ENCODE data around the gene DDX1. TPM values are rescaled to one million over a fixed set of nuclear protein-coding genes. Genes with fewer than 3 reads are reported as not detected.

DDX1 gene
- total and polyA plus RNA-seq, 8 donors, result 26.8 to 98.2 (median 54.7) TPM

DNA sequence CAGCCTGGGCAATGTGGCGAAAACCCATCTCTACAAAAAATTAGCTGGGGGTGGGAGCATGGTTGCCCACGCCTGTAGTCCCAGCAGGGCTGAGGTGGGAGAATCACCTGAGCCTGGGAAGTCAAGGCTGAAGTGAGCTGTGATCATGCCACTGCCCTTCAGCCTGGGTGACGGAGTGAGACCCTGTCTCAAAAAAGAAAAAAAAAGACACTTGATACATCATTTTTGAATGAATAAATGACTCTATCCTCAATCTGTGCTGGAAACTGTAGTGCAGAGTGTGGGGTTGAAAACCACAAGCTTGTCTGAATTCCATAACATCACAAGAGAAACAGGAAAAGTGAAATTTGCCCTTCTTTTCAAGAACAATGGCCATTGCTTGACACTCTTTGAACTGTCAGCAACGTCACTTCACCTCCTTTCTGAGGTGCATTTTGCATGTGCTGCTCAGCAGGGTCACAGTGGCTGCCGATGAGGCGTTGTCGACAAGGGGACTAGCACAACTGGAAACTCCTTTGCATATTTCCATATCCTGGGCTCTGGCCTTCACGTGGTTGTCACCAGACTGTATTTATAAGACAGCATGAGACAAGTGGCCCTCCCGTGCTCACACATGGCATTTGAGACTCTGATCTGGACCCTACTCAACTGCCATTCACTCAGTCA, 54.2 kb downstream of the DDX1 start:
- TF ChIP-seq, protein P1, sequence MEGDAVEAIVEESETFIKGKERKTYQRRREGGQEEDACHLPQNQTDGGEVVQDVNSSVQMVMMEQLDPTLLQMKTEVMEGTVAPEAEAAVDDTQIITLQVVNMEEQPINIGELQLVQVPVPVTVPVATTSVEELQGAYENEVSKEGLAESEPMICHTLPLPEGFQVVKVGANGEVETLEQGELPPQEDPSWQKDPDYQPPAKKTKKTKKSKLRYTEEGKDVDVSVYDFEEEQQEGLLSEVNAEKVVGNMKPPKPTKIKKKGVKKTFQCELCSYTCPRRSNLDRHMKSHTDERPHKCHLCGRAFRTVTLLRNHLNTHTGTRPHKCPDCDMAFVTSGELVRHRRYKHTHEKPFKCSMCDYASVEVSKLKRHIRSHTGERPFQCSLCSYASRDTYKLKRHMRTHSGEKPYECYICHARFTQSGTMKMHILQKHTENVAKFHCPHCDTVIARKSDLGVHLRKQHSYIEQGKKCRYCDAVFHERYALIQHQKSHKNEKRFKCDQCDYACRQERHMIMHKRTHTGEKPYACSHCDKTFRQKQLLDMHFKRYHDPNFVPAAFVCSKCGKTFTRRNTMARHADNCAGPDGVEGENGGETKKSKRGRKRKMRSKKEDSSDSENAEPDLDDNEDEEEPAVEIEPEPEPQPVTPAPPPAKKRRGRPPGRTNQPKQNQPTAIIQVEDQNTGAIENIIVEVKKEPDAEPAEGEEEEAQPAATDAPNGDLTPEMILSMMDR (IDR thresholded peaks at IDR 0.05), result no peak
- TF ChIP-seq POLR2AphosphoS5 (IDR thresholded peaks at IDR 0.05) (no peak), EP300 (IDR thresholded peaks at IDR 0.05) (no peak), POLR2A (IDR thresholded peaks at IDR 0.05) (no peak)
- Histone ChIP-seq H3K4me1 (no peaks in the 10 kb centered on the region), H3K27me3 (no peaks in the 10 kb centered on the region), H3K27ac (no peak overlapping the region), H3K4me3 (no peak overlapping the region), H3K36me3 (peaks cover 0 to 7% (median 6%) of the 10 kb centered on the region in 4 donors), H3K9me3 (peaks cover 0 to 3% (median 0%) of the 10 kb centered on the region in 4 donors)
- intact Hi-C loops (cut with DNase I; ENCODE audit: low total_unique reads), result no loop called here
- WGBS, 5 donors, result 73 to 81% (median 77%) methylated on average over 9 of the region's 9 CpGs
- no peak for DNase-seq

DNA sequence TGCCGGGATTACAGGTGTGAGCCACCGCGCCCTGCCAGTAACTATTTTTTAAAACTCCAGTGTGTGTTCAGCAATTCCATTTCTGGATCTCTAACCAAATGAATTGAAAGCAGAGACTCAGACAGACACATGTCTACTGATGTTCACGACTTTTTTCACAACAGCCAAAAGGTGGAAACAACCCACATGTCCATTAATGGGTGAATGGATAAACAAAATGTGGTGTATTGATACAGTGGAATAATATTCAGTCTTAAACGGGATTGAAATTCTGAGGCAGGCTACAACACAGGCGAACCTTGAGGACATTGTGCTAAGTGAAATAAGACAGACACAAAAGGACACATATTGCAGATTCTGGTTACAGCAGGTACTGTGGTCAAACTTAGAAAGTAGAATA, 55.0 kb downstream of the DDX1 start:
- Histone ChIP-seq H3K27me3 (no peaks in the 10 kb centered on the region), H3K27ac (no peak overlapping the region), H3K9me3 (peaks cover 0 to under 1% (median 0%) of the 10 kb centered on the region in 4 donors), H3K4me3 (no peak overlapping the region), H3K36me3 (no peaks in the 10 kb centered on the region), H3K4me1 (no peaks in the 10 kb centered on the region)
- WGBS, 5 donors, result 90 to 95% (median 91%) methylated on average over 6 of the region's 6 CpGs
- DNase-seq, result no peak
- intact Hi-C loops (cut with DNase I; ENCODE audit: low total_unique reads), result no loop called here
- TF ChIP-seq POLR2A (IDR thresholded peaks at IDR 0.05) (no peak), POLR2AphosphoS5 (IDR thresholded peaks at IDR 0.05) (no peak), EP300 (IDR thresholded peaks at IDR 0.05) (no peak)
- TF ChIP-seq, protein P1 (IDR thresholded peaks at IDR 0.05), result no peak

DNA sequence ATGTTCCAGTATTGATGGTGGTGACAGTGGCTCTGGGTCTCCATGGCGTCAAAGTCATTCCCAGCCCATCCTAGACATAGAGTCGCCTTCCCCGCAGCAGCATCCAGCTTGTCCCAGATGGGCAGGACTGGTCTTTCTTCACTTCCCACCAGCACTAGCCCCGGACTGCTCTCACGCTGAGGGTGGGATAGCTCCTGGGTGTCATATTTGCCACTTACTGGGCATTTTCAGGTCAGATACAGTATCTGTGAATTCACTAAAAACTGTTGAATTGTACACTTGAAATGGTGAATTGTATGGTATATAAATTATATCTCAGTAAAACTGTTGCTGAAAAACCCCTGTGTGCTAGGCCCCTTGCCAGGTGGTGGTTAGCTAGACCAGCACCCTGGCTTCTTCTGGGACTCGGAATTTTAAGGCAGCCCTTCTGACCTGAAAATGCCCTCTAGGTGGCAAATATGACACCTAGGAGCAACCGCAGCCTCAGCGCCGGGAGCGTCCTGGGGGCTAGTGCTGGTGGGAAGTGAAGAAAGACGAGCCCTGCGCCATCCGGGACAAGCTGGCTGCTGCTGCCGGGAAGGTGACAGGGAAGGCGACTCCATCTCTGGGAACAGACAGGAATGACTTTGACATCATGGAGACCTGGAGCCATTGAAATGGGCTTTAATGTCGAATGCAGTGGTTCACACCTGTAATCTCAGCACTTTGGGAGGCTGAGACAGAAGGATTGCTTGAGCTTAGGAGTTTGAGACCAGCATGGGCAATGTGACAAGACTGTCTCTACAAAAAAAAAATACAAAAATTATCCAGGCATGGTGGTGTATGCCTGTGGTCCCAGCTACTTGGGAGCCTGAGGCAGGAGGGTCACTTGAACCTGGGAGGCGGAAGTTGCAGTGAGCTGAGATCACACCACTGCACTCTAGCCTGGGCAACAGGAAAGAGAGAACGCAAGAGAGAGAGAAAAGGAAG, 56.2 kb downstream of the DDX1 start:
- intact Hi-C loops (cut with DNase I; ENCODE audit: low total_unique reads), result no loop called here
- Histone ChIP-seq H3K4me1 (no peaks in the 10 kb centered on the region), H3K9me3 (no peaks in the 10 kb centered on the region), H3K27me3 (no peaks in the 10 kb centered on the region), H3K27ac (no peak overlapping the region), H3K4me3 (no peak overlapping the region), H3K36me3 (no peaks in the 10 kb centered on the region)
- DNase-seq, result no peak
- TF ChIP-seq POLR2A (IDR thresholded peaks at IDR 0.05) (no peak), EP300 (IDR thresholded peaks at IDR 0.05) (no peak), POLR2AphosphoS5 (IDR thresholded peaks at IDR 0.05) (no peak)
- TF ChIP-seq, protein P1 (IDR thresholded peaks at IDR 0.05), result no peak
- WGBS, 5 donors, result 84 to 91% (median 86%) methylated on average over 18 of the region's 18 CpGs

DNA sequence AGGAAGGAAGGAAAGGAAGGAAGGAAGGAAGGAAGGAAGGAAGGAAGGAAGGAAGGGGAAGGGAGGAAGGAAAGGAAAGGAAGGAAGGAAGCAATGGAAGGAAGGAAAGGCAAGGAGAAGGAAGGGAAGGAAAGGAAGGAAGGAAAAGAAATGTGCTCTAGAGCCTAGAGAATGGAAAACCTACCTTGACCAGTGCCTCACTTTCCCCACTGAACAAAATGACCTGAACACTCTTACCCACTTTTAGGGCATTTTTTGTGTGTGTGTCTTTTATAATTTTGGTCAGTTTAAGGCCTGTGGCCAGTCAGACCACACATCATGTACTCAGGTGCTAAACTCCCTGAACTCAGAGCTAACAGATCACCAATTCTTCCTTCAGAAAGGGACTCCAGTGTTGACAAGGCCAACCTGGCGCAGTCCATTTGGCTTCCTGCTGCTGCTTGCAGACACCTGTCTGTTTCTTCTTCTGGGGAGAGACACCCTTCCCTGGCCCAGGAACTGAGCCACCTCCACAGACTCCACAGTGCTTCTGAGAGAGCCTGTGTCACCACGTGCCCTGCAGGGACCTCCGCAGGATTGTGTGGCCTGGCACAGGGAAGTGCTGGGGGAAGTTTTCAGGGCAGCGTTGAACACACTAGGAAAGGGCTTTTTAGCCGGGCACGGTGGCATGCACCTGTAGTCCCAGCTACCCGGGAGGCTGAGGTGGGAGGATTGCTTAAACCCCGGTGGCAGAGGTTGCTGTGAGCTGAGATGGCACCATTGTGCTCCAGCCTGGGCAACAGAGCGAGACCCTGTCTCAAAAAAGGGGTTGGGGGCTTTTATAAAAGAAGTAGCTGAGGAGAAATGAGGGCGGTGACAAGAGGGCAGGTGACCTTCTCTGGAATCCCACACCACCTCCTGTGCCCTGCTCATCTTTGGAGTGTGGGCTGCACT, 57.2 kb downstream of the DDX1 start:
- intact Hi-C loops (cut with DNase I; ENCODE audit: low total_unique reads), result no loop called here
- Histone ChIP-seq H3K36me3 (no peaks in the 10 kb centered on the region), H3K4me1 (no peaks in the 10 kb centered on the region), H3K27me3 (no peaks in the 10 kb centered on the region), H3K27ac (no peak overlapping the region), H3K4me3 (no peak overlapping the region), H3K9me3 (no peaks in the 10 kb centered on the region)
- WGBS, 5 donors, result 83 to 91% (median 87%) methylated on average over 10 of the region's 10 CpGs
- TF ChIP-seq EP300 (IDR thresholded peaks at IDR 0.05) (no peak), POLR2A (IDR thresholded peaks at IDR 0.05) (no peak), POLR2AphosphoS5 (IDR thresholded peaks at IDR 0.05) (no peak)
- TF ChIP-seq, protein P1 (IDR thresholded peaks at IDR 0.05), result no peak
- no peak for DNase-seq
